HTERT RPE-1 (cell line): ENCODE data around the gene CTSK.
"Not testable (repeated sequence)": the region's sequence is repeated elsewhere in the genome, so short reads cannot be mapped to it uniquely, and the experiment has no call there.

Experiments
- in situ Hi-C: fragments of 300-500 bp; cut with MboI; formaldehyde crosslinking; loops from 4 replicates; pipeline ENCODE4 v1.14.3; 2020; ENCODE audit warnings: low sequenced_read_pairs

CTSK gene

DNA sequence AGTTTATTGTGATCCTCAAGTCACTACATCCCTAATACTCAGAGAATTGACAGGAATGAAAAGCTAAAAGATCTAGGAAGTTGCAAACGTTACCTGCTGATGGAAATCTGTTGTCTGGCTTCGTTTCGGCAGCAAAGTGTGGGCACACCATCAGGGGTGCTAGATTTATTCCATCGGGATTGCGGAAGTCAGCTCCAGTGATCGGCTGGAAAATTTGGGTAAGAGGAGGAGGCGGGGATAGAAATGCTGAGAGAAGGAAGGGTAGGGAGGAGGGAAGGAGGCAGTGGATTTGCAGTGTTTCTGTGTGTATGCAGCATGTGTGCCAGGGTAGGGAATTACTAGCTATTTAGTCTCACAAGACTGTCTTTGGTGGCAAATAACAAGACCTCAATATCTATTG lies at the start of gene CTSK:
CTSK (minus strand) TSS at position 140 of the 400 bp plus-strand sequence. CDS start 1,455 bp downstream, outside the sequence.
- in situ Hi-C loops, result no loop called here

DNA sequence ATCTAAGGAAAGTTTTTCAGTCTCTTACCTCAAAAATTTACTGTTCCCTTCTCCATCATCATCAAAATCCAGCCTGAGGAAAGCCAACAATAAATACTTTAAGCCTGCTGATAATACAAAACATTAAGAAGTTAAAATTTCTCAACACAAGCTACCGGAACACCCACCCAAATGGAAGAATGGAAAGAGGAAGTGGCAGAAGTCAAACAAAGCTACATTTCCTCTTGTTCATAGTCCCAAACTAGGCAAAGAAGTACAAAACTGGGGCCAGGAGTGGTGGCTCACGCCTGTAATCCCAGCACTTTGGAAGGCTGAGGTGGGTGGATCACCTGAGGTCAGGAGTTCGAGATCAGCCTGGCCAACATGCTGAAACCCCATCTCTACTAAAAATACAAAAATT lies 44.7 kb upstream of the CTSK start:
- in situ Hi-C loops, result not testable (repeated sequence)

DNA sequence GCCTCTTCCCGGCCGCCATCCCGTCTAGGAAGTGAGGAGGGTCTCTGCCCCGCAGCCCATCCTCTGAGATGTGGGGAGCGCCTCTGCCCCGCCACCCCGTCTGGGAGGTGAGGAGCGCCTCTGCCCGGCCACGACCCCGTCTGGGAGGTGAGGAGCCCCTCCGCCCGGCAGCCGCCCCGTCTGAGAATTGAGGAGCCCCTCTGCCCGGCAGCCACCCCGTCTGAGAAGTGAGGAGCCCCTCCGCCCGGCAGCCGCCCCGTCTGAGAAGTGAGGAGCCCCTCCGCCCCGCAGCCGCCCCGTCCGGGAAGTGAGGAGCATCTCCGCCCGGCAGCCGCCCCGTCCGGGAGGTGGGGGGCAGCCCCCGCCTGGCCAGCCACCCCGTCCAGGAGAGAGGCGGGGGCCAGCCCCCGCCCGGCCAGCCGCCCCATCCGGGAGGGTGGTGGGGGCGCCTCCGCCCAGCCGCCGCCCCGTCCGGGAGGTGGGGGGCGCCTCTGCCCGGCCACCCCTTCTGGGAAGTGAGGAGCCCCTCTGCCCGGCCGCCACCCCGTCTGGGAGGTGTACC lies 42.8 kb upstream of the CTSK start:
- in situ Hi-C loops, result not testable (repeated sequence)

DNA sequence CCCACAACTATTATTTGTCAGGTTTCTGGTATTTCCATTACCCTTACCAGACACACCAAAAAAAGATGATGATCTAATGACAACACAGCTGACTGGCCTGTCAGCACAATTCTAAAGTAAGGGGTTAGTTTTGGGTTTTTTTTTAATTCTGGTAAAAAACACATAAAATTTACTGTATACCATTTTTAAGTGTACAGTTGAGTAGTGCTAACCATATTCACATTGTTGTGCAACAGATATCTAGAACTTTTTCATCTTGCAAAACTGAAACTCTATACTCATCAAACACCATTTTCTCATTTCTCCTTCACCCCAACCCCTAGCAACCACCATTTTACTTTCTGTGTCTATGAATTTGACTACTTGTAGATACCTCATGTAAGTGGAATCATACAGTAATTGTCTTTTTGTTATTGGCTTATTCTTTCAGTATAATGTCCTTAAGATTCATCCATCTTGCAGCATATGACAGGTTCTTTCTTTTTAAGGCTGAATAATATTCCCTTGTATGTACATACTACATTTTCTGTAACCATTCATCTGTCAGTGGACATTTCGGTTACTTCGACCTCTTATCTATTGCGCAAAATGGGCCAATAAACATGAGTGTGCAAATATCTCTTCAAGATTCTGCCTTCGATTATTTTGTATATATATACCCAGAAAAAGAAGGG lies 38.5 kb upstream of the CTSK start:
- in situ Hi-C loops, result no loop called here

DNA sequence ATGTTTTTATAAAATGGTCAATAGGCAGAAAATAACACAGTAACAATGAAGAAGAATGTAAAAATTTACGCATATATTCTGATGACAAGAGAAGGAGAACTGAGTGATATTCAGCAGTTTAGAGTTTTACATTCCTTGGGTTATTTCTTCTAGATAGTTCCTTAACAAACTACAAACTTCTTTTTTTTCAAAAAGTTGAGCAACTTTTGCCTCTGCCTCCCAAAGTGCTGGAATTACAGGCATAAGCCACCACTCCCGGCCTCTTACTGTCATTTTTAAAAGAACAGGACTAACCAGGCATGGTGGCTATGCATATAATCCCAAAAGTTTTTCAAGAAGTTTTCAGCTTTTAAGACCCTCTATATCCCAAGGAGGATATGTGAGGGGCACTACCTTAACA lies 35.4 kb upstream of the CTSK start:
- in situ Hi-C loops, result no loop called here

DNA sequence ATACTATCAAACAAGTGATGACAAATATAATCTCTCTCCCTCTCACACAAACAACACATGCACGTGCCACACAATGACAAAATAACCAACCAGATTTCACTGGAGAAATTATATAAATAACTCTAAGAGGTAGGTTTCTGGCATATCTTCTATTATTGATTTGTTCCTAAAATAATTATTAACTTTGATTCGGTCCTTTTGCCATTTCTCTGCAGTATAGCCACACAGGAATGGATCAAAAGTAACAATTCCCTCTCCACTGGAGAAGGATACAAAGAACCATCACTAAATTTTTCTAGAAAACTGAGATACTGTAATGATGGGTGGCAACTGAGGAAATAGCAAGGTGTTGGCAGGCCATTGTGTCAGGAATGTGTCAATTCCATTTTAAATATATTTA lies 34.9 kb upstream of the CTSK start:
- in situ Hi-C loops, result no loop called here

DNA sequence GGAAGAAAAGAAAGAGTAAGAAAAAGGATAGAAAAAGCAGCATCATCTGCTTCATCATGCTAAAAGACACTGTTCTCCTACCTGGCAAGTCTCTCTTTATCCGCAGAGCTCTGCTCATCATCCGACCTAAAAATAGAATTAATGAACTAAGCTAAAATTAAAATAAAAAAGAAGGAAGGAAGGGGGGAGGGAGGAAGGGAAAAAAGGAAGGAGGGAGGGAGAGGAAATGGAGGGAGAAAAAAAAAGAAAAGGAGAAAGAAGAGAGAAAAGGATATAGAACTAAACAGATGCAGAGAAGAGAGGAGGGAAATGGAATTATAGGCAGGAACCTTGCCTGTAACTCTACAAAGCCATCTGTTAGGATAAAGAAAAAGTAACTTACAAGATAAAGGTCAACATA lies 34.3 kb upstream of the CTSK start:
- in situ Hi-C loops, result no loop called here

DNA sequence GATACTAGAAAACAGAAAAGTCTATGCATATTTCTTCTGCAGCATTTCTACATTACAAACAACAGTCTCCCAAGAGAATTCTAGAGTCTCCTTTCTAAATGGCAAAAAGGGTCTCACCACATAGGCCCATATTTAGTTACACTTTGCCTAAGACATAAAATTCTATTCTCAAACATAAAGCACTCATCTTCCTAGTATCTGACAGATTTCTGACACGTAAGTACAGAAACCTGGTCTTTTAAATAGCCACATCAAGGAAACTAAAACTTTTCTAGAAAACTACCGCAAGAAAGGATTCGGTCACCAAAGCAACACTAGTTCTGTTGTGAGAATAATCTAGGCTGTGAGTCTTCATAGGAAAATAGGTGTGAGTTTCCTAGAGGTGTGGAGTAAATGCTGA lies 33.6 kb upstream of the CTSK start:
- in situ Hi-C loops, result no loop called here

DNA sequence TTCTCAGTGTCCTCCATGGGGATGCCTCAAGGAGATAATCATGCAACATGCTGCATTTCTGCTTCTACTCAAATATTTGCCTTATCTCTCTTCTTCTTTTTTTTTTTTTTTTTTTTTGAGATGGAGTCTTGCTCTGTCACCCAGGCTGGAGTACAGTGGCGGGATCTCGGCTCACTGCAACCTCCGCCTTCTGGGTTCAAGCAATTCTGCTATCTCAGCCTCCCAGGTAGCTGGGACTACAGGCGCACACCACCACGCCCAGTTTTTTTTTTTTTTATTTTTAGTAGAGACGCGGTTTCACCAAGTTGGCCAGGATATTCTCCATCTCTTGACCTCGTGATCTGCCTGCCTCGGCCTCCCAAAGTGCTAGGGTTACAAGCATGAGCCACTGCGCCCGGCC lies 32.8 kb upstream of the CTSK start:
- in situ Hi-C loops, result not testable (repeated sequence)

DNA sequence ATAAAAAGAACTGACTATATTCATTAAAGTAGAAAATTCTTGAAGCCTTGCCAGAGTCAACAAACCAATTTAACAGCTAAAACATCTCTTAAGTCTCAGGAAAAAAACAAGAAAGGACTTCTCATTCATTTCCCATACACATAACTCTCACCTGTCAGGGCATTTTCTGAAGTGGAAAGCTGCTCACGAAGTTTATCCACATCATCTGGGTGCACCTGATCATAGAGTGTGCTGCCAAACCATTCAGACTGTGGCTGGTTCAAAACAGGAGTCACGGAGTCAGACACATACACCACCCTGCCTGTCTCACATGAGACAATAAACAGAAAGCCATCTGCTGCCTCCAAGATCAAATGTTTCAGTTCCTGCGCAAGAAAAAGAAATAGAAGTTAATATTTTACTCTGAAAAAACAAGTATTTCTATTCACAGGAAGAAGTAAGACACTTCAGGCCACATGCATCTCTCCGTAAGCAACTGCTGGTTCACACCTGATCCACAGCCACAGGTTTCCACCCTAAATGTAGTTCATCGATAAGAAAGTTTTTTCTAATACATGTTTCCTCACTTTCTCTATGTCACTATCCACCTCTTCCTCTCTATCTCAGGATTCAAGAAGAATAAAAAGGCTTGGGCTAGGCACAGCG lies 28.2 kb upstream of the CTSK start:
- in situ Hi-C loops, result no loop called here

DNA sequence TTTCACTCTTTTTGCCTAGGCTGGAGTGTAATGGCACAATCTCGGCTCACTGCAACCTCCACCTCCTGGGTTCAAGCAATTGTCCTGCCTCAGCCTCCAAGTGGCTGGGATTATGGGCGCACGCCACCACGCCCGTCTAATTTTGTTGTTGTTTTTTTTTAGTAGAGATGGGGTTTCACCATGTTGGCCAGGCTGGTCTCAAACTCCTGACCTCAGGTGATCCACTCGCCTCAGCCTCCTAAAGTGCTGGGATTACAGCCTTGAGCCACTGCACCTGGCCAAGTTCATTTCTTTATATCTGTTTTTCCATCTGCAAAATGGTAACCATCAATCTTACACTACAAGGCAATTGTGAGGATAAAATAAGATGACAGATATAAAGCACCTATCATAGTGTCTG lies 25.9 kb upstream of the CTSK start:
- in situ Hi-C loops, result not testable (repeated sequence)

DNA sequence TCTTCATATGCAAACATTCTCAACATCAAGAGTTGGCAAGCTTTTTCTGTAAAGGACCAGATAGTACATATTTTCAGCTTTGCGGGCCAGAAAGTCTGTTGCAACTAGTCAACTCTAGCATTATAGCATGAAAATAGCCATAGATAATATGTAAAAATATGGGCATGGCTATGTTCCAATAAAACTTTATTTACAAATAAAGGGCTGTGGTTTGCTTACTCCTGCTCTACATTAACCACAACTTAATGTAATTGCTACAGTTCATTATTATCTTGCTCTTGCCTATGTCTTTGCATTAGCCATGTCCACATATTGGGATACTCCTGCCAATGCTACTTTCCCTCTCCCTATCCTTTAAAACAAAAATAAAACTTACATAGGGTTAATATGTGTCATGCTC lies 24.5 kb upstream of the CTSK start:
- in situ Hi-C loops, result no loop called here

DNA sequence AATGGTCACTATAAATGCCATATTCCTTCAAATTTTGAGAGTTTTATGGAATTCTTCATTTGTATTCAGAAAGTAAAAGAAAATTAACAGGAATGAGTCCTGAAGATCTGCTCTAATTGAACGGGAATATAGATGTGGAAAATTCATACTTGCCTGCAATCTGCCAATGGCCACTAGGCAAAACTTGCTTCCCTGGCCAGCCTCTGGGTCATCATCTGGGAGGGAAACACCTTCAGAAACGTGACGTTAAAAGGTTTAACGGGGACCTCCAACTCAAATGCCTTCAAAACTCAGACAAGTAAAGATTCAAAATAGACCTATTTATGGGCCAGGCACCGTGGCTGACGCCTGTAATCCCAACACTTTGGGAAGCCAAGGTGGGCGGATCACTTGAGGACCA lies 21.7 kb upstream of the CTSK start:
- in situ Hi-C loops, result no loop called here

DNA sequence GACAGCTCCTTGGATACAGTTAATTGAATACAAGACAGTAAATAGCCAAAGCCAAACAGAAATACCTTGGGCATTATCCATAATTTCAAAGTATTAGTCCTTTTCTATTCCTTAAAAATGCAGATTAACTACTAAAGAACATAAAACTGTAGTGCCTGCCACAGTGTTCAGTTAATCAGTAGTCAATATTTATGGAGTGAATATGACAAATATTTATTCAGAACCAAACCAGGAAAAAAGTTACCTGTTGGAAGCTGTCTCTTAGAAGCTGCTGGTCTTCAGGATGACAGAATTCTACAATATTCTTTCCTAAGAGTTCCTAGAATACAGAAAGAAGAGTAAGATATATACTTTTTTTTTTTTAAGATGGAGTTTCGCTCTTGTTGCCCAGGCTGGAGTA lies 18.2 kb upstream of the CTSK start:
- in situ Hi-C loops, result no loop called here

DNA sequence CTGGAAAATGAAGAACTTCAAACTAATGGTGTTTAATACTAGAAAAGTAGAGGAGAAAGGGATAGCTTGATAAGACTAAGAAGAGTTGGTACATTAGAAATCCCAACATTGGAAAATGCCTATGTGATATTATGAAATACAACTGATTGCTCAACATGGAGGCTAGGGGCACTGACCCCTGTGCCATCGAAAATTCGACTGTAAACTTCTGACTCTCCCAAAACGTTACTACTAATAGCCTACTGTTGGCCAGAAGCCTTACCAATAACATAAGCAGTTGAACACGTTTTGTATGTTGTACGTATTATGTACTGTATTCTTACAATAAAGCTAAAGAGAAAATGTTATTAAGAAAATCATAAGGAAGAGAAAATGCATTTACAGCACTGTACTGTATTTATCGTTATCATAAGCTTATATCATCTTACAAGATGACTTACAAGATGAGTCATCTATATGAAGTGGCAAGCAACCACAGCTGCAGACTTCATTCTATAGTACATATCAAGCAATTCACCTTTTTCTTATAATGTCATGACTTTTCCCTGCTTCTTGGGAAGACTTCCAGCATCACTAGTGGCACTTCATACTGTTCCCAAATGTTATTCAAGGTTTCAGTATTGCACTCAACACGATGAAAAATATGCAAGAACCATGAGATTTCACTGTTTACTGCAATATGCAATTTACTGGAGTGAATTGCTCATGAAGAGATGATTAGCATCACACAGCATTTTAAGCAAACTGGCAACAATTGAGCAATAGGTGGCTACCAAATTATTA lies 12.9 kb upstream of the CTSK start:
- in situ Hi-C loops, result no loop called here

DNA sequence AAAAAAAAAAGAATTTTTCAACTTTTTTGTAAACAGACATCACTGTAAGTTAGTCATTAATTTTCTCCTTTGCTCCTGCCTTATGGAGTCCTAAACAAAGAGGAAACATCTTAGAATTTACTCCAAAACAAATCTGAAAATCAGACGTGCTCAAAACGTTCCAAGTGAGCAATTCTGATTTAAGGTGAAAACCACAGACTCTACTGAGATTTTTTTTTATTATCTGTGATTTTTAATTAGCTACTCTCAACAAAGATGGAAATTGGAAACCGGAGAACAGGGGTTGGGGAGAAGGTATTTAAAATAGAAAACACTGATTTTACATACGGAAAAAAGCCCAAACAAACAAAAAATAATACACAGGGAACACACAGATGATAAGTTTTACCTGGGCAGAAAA lies 7.8 kb upstream of the CTSK start:
- in situ Hi-C loops, result no loop called here

DNA sequence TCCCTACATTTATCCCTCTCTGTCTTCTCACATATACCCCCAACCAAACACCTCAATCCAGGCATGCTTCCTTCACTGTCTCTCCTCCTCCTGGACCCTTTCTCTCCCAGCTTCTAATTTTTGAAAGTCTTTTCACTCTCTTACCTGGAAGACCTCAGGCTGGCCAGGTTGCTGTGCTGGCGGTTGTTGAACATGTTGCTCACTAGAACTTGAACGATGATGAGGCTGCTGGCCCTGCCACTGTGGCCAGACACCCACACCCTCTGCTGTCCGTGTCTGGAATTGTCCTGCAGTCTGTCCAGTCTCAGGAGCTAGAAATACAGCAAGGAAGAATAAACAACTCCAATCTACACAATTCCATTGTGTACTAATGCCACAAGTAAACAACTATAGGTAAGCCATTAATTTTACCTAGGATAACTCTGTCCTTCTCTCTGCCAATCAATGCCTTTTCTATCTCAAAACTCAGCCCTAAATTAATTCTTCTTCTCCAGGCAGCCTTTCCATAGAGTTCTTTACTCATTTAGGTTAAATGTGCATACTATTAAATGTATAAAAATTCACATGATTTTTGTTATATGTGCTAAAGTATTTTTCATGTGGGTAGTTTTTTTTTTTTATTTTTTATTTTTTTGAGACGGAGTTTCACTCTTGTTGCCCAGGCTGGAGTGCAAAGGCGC lies 5.1 kb upstream of the CTSK start:
- in situ Hi-C loops, result no loop called here

DNA sequence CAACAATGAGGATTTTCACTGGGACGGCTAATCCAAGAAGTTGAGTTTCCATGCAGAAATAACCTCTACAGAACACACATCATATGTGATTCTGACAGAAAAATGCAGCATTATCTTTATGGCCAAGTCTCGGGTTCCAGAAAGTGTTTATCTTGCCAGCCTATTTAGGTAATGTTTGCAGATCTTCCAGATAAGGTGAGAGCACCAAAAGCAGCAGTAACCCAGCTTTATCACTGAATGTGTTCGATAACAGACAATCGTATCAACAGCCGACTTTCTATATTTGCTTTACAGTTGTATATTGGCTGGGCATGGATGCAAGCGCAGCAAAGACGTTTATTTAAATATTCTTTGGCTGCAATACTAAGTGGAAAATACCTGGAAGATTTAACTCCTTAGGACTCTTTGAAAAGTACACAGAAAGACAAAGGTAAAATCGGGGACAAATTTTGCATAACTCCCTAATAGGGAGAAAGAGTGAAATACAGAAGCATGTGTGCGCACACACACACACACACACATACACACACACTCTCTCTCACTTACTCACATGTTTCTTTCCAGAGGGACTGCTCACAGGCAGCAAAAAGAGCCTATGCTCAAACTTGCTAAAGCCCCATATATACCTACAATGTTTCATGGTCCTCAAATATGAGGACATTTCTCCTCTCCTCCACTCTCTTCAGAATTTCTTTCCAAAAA lies 3.0 kb upstream of the CTSK start:
- in situ Hi-C loops, result no loop called here

DNA sequence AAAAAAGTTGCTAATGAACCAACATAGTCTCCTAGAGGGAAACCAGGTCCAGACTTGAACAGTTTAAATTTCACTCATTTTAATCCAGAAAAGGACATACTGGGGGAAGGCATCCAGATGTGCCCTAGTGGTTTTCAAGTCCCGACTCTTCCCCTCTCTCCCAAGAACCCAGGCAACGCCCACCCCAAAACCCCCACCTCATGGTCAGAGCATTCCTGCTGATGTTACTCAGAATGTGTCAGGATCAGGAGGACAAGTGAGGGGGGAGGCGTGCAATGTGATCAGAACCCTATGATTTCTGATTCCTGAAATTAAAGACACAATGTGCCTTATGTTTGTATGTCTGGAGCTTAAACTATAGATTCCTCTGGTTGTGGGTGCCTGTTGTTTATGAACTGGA lies 1.6 kb upstream of the CTSK start:
- in situ Hi-C loops, result no loop called here

DNA sequence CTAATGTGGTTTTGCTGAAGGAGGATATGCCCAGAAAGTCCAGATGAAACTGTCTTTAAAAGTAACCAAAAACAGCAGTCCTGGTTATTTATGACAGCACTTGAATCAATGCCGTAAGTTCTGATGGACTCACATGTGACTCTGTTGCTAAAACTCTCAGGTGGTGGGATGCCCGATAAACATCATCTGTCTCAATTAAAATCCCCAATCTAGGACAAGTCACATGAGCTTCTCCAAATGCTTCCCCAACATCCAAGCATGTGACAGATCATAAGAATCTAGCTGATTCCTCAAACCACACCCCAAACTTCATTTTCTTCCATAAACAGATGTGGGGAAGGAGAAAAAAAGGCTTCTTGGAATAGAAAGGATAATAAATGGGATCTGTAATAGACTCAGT lies 786 bp upstream of the CTSK start:
- in situ Hi-C loops, result no loop called here
